ENCODE measurements around the gene RBM48.
"Not testable (repeated sequence)": the region's sequence is repeated elsewhere in the genome, so short reads cannot be mapped to it uniquely, and the experiment has no call there.

Gene RBM48

DNA sequence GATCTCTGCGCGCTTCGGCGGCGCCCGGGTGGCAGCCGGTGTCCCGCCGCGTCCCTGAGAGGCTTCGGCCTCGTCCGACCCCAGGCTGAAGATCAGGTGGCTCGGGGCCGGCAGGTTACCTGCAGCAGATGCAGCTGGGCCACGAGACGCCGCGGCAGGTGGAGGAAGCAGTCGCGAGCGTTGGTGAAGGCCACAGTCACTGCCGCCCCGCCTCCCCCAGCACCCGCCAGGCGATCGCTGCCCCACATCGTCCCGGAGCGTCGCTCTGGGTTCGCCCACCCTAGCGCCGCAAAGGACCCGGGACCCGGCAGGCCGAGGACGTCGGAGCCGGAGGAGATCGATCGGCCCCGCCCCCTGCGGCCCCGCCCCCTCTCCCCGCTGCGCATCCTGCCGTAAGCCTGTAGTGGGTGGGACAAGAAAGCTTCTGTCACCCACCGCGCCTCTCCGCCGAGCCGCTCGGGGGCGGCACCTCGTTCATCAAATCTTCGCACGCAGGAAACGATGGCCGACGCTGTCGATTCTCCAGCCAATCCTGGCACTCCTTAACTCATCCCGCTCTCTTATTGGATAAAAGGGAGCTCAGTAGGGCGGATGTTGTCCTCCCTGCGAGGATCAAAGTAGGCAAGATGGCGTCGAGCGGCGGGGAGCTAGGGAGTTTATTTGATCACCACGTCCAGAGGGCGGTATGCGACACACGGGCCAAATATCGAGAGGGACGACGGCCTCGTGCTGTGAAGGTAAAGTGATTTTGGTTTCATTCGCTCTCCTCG is at the start of gene RBM48, which contains the start of gene PEX1:
Gene RBM48, plus strand, starts transcription at position 608 of the 770 bp plus-strand sequence. Its CDS starts 19 bp downstream, at position 627.
Gene PEX1, minus strand, starts transcription at position 333 of the 770 bp plus-strand sequence. Its CDS starts 85 bp downstream, at position 248.
- peaks cover 16 to 28% of the 10 kb centered on the region in 2 donors for H3K36me3 ChIP-seq (ENCODE audit: control insufficient read depth in 1 of 2, insufficient read depth in 2 of 2, low read length in 2 of 2)
- H3K9ac ChIP-seq (ENCODE audit: low read depth in 1 of 2, low read length in 2 of 2), result peak within 1 kb of the TSS; percentile 91 to 97
- peaks cover 16 to 18% of the 10 kb centered on the region in 2 donors for H3K4me1 ChIP-seq (ENCODE audit: control insufficient read depth in 1 of 2, insufficient read depth in 2 of 2, low read length in 2 of 2)
- H3K27me3 ChIP-seq (ENCODE audit: control insufficient read depth in 1 of 2, insufficient read depth in 2 of 2, low read length in 2 of 2), result no peaks in the 10 kb centered on the region
- peak within 1 kb of the TSS; percentile 99 to 100 for H3K4me3 ChIP-seq (ENCODE audit: low read depth in 1 of 2, low read length in 2 of 2)
- peak within 1 kb of the TSS; percentile 85 for H3K27ac ChIP-seq (ENCODE audit: low read depth, low read length)
- no peaks in the 10 kb centered on the region for H3K9me3 ChIP-seq (ENCODE audit: control insufficient read depth in 1 of 2, low read length in 2 of 2)

GRCh38 chr7:92479146-92479545 is 49.4 kb upstream of the RBM48 start:
- H3K27me3 ChIP-seq (ENCODE audit: control insufficient read depth in 1 of 2, insufficient read depth in 2 of 2, low read length in 2 of 2); H3K36me3 ChIP-seq (ENCODE audit: control insufficient read depth in 1 of 2, insufficient read depth in 2 of 2, low read length in 2 of 2); H3K27ac ChIP-seq (ENCODE audit: low read depth, low read length); H3K9me3 ChIP-seq (ENCODE audit: control insufficient read depth in 1 of 2, low read length in 2 of 2); H3K4me1 ChIP-seq (ENCODE audit: control insufficient read depth in 1 of 2, insufficient read depth in 2 of 2, low read length in 2 of 2); H3K4me3 ChIP-seq (ENCODE audit: low read depth in 1 of 2, low read length in 2 of 2); H3K9ac ChIP-seq (ENCODE audit: low read depth in 1 of 2, low read length in 2 of 2): not testable (repeated sequence)

- H3K9me3 ChIP-seq (ENCODE audit: control insufficient read depth in 1 of 2, low read length in 2 of 2), result not testable (repeated sequence)
Observed at GRCh38 chr7:92483624-92484023, 45.0 kb upstream of the RBM48 start.

DNA sequence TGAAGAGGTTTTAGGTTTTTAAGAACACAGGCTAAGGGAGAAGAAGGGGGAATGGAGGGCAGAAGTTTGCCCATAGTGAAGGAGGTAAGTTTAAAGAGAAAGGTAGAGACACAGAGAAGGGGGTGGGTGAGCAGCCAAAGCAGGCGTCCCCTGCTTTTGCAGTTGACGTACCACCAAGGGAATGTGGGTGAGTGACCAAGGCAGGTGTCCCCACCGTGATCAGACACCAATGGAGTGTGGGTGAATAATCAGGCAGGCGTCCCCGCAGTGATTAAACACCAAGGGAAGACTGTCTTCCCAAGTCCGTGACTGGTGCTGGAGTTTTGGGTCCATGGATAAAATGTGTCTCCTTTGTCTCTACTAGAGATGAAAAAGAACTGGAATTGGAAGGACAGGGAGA is 44.4 kb upstream of the RBM48 start:
- not testable (repeated sequence) for H3K4me3 ChIP-seq (ENCODE audit: low read depth in 1 of 2, low read length in 2 of 2); H3K9me3 ChIP-seq (ENCODE audit: control insufficient read depth in 1 of 2, low read length in 2 of 2); H3K4me1 ChIP-seq (ENCODE audit: control insufficient read depth in 1 of 2, insufficient read depth in 2 of 2, low read length in 2 of 2); H3K9ac ChIP-seq (ENCODE audit: low read depth in 1 of 2, low read length in 2 of 2); H3K27me3 ChIP-seq (ENCODE audit: control insufficient read depth in 1 of 2, insufficient read depth in 2 of 2, low read length in 2 of 2); H3K27ac ChIP-seq (ENCODE audit: low read depth, low read length)
- peaks cover 11 to 27% of the 10 kb centered on the region in 2 donors for H3K36me3 ChIP-seq (ENCODE audit: control insufficient read depth in 1 of 2, insufficient read depth in 2 of 2, low read length in 2 of 2)

More at GRCh38 chr7:92483624-92484023, 45.0 kb upstream of the RBM48 start:
- not testable (repeated sequence) for H3K4me1 ChIP-seq (ENCODE audit: control insufficient read depth in 1 of 2, insufficient read depth in 2 of 2, low read length in 2 of 2); H3K4me3 ChIP-seq (ENCODE audit: low read depth in 1 of 2, low read length in 2 of 2); H3K27me3 ChIP-seq (ENCODE audit: control insufficient read depth in 1 of 2, insufficient read depth in 2 of 2, low read length in 2 of 2); H3K27ac ChIP-seq (ENCODE audit: low read depth, low read length); H3K9ac ChIP-seq (ENCODE audit: low read depth in 1 of 2, low read length in 2 of 2)
- peaks cover 11 to 25% of the 10 kb centered on the region in 2 donors for H3K36me3 ChIP-seq (ENCODE audit: control insufficient read depth in 1 of 2, insufficient read depth in 2 of 2, low read length in 2 of 2)

GRCh38 chr7:92485267-92485892 is 43.2 kb upstream of the RBM48 start:
- Histone ChIP-seq H3K27me3 (ENCODE audit: control insufficient read depth in 1 of 2, insufficient read depth in 2 of 2, low read length in 2 of 2) (no peaks in the 10 kb centered on the region), H3K9ac (ENCODE audit: low read depth in 1 of 2, low read length in 2 of 2) (no peak overlapping the region), H3K36me3 (ENCODE audit: control insufficient read depth in 1 of 2, insufficient read depth in 2 of 2, low read length in 2 of 2) (peaks cover 11 to 36% of the 10 kb centered on the region in 2 donors), H3K9me3 (ENCODE audit: control insufficient read depth in 1 of 2, low read length in 2 of 2) (no peaks in the 10 kb centered on the region), H3K4me1 (ENCODE audit: control insufficient read depth in 1 of 2, insufficient read depth in 2 of 2, low read length in 2 of 2) (no peaks in the 10 kb centered on the region), H3K4me3 (ENCODE audit: low read depth in 1 of 2, low read length in 2 of 2) (no peak overlapping the region), H3K27ac (ENCODE audit: low read depth, low read length) (no peak overlapping the region)

GRCh38 chr7:92485974-92486373 is 42.6 kb upstream of the RBM48 start:
- Histone ChIP-seq H3K36me3 (ENCODE audit: control insufficient read depth in 1 of 2, insufficient read depth in 2 of 2, low read length in 2 of 2) (peaks cover 15 to 42% of the 10 kb centered on the region in 2 donors), H3K9ac (ENCODE audit: low read depth in 1 of 2, low read length in 2 of 2) (no peak overlapping the region), H3K4me3 (ENCODE audit: low read depth in 1 of 2, low read length in 2 of 2) (no peak overlapping the region), H3K9me3 (ENCODE audit: control insufficient read depth in 1 of 2, low read length in 2 of 2) (no peaks in the 10 kb centered on the region), H3K27me3 (ENCODE audit: control insufficient read depth in 1 of 2, insufficient read depth in 2 of 2, low read length in 2 of 2) (no peaks in the 10 kb centered on the region), H3K27ac (ENCODE audit: low read depth, low read length) (no peak overlapping the region), H3K4me1 (ENCODE audit: control insufficient read depth in 1 of 2, insufficient read depth in 2 of 2, low read length in 2 of 2) (no peaks in the 10 kb centered on the region)

GRCh38 chr7:92487804-92488203 is 40.8 kb upstream of the RBM48 start:
- H3K9ac ChIP-seq (ENCODE audit: low read depth in 1 of 2, low read length in 2 of 2), result no peak overlapping the region
- H3K4me3 ChIP-seq (ENCODE audit: low read depth in 1 of 2, low read length in 2 of 2), result no peak overlapping the region
- H3K36me3 ChIP-seq (ENCODE audit: control insufficient read depth in 1 of 2, insufficient read depth in 2 of 2, low read length in 2 of 2), result peaks cover 20 to 55% of the 10 kb centered on the region in 2 donors
- no peaks in the 10 kb centered on the region for H3K9me3 ChIP-seq (ENCODE audit: control insufficient read depth in 1 of 2, low read length in 2 of 2)
- H3K27ac ChIP-seq (ENCODE audit: low read depth, low read length), result no peak overlapping the region
- no peaks in the 10 kb centered on the region for H3K27me3 ChIP-seq (ENCODE audit: control insufficient read depth in 1 of 2, insufficient read depth in 2 of 2, low read length in 2 of 2)
- H3K4me1 ChIP-seq (ENCODE audit: control insufficient read depth in 1 of 2, insufficient read depth in 2 of 2, low read length in 2 of 2), result no peaks in the 10 kb centered on the region

GRCh38 chr7:92489634-92490033 is 39.0 kb upstream of the RBM48 start:
- H3K27ac ChIP-seq (ENCODE audit: low read depth, low read length), result no peak overlapping the region
- H3K36me3 ChIP-seq (ENCODE audit: control insufficient read depth in 1 of 2, insufficient read depth in 2 of 2, low read length in 2 of 2), result peaks cover 28 to 70% of the 10 kb centered on the region in 2 donors
- no peaks in the 10 kb centered on the region for H3K9me3 ChIP-seq (ENCODE audit: control insufficient read depth in 1 of 2, low read length in 2 of 2)
- H3K9ac ChIP-seq (ENCODE audit: low read depth in 1 of 2, low read length in 2 of 2), result no peak overlapping the region
- H3K27me3 ChIP-seq (ENCODE audit: control insufficient read depth in 1 of 2, insufficient read depth in 2 of 2, low read length in 2 of 2), result no peaks in the 10 kb centered on the region
- no peaks in the 10 kb centered on the region for H3K4me1 ChIP-seq (ENCODE audit: control insufficient read depth in 1 of 2, insufficient read depth in 2 of 2, low read length in 2 of 2)
- no peak overlapping the region for H3K4me3 ChIP-seq (ENCODE audit: low read depth in 1 of 2, low read length in 2 of 2)

- no peak overlapping the region for H3K4me3 ChIP-seq (ENCODE audit: low read depth in 1 of 2, low read length in 2 of 2)
- H3K27ac ChIP-seq (ENCODE audit: low read depth, low read length), result no peak overlapping the region
- no peaks in the 10 kb centered on the region for H3K27me3 ChIP-seq (ENCODE audit: control insufficient read depth in 1 of 2, insufficient read depth in 2 of 2, low read length in 2 of 2)
- peaks cover 16 to 58% of the 10 kb centered on the region in 2 donors for H3K36me3 ChIP-seq (ENCODE audit: control insufficient read depth in 1 of 2, insufficient read depth in 2 of 2, low read length in 2 of 2)
- H3K9me3 ChIP-seq (ENCODE audit: control insufficient read depth in 1 of 2, low read length in 2 of 2), result no peaks in the 10 kb centered on the region
- no peak overlapping the region for H3K9ac ChIP-seq (ENCODE audit: low read depth in 1 of 2, low read length in 2 of 2)
- no peaks in the 10 kb centered on the region for H3K4me1 ChIP-seq (ENCODE audit: control insufficient read depth in 1 of 2, insufficient read depth in 2 of 2, low read length in 2 of 2)
Observed at GRCh38 chr7:92496876-92497275, 31.7 kb upstream of the RBM48 start.

GRCh38 chr7:92498557-92498956 is 30.0 kb upstream of the RBM48 start:
- Histone ChIP-seq H3K9ac (ENCODE audit: low read depth in 1 of 2, low read length in 2 of 2) (no peak overlapping the region), H3K4me3 (ENCODE audit: low read depth in 1 of 2, low read length in 2 of 2) (no peak overlapping the region), H3K4me1 (ENCODE audit: control insufficient read depth in 1 of 2, insufficient read depth in 2 of 2, low read length in 2 of 2) (no peaks in the 10 kb centered on the region), H3K9me3 (ENCODE audit: control insufficient read depth in 1 of 2, low read length in 2 of 2) (no peaks in the 10 kb centered on the region), H3K27me3 (ENCODE audit: control insufficient read depth in 1 of 2, insufficient read depth in 2 of 2, low read length in 2 of 2) (no peaks in the 10 kb centered on the region), H3K27ac (ENCODE audit: low read depth, low read length) (no peak overlapping the region), H3K36me3 (ENCODE audit: control insufficient read depth in 1 of 2, insufficient read depth in 2 of 2, low read length in 2 of 2) (peaks cover 14 to 54% of the 10 kb centered on the region in 2 donors)

All from duodenal mucosa (tissue), 2 donors.